ENCODE measurements around the gene MSH3.

DNA sequence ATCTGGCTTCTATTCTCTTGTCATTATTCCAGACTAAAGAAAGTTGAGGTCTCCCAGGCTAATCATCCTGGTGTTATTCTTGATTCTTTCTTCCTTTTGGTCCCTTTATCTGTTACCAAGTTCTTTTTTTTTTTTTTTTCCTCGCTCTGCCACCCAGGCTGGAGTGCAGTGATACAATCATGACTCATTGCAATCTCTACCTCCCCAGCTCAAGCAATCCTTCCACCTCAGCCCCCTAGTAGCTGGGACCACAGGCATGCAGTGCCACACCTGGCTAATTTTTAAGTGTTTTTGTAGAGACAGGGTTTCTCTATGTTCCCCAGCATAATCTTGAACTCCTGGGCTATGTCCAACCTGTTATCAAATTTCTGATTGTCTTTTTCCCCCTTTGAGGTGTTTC, 126.9 kb downstream of the MSH3 start:
- TF ChIP-seq, protein P1, sequence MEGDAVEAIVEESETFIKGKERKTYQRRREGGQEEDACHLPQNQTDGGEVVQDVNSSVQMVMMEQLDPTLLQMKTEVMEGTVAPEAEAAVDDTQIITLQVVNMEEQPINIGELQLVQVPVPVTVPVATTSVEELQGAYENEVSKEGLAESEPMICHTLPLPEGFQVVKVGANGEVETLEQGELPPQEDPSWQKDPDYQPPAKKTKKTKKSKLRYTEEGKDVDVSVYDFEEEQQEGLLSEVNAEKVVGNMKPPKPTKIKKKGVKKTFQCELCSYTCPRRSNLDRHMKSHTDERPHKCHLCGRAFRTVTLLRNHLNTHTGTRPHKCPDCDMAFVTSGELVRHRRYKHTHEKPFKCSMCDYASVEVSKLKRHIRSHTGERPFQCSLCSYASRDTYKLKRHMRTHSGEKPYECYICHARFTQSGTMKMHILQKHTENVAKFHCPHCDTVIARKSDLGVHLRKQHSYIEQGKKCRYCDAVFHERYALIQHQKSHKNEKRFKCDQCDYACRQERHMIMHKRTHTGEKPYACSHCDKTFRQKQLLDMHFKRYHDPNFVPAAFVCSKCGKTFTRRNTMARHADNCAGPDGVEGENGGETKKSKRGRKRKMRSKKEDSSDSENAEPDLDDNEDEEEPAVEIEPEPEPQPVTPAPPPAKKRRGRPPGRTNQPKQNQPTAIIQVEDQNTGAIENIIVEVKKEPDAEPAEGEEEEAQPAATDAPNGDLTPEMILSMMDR (IDR thresholded peaks at IDR 0.05; ENCODE audit: low read depth, low read length), result no peak
- no peak for TF ChIP-seq EZH2phosphoT487 (IDR thresholded peaks at IDR 0.05; ENCODE audit: low read depth)

All from OCI-LY3 (cell line).